NT2/D1 (cell line): ENCODE measurements around the gene C10orf67.

Experiments used
- DNase-seq: peaks from one replicate; pipeline ENCODE4 v3.0.0-alpha.2; 2011; ENCODE audit warnings: low read depth, low spot score
- H3K27me3 ChIP-seq: 2 replicates; pipeline ENCODE4 v1.6.0; 2011; ENCODE audit warnings: mild to moderate bottlenecking; ENCODE audit not compliant: insufficient read length, insufficient read depth
- H3K36me3 ChIP-seq: 2 replicates; pipeline ENCODE4 v1.6.1; 2011; ENCODE audit warnings: mild to moderate bottlenecking, low read length, mixed read lengths; ENCODE audit not compliant: insufficient read depth, insufficient read length
- H3K4me1 ChIP-seq: 2 replicates; pipeline ENCODE4 v1.5.1; 2011; ENCODE audit not compliant: insufficient read depth, insufficient read length
- H3K4me3 ChIP-seq: 2 replicates; pipeline ENCODE4 v1.5.1; 2011; ENCODE audit warnings: low read depth; ENCODE audit not compliant: insufficient read length
- H3K9ac ChIP-seq: 2 replicates; pipeline ENCODE4 v1.6.0; 2011; ENCODE audit warnings: low read depth; ENCODE audit not compliant: insufficient read length
- H3K9me3 ChIP-seq: 2 replicates; pipeline ENCODE4 v1.5.1; 2011; ENCODE audit warnings: mild to moderate bottlenecking, low read length; ENCODE audit not compliant: insufficient read depth
- SUZ12 ChIP-seq: IDR thresholded peaks from 2 replicates; pipeline ENCODE4 v1.6.1; 2011; ENCODE audit not compliant: insufficient read length, insufficient read depth; ENCODE audit errors: extremely low read depth
- YY1 ChIP-seq: IDR thresholded peaks from 2 replicates; pipeline ENCODE4 v1.6.1; 2011; ENCODE audit not compliant: insufficient read length, insufficient read depth
- ZNF274 ChIP-seq: IDR thresholded peaks from 2 replicates; pipeline ENCODE4 v1.6.1; 2011; ENCODE audit warnings: mild to moderate bottlenecking, low read depth, low read length

C10orf67 gene

DNA sequence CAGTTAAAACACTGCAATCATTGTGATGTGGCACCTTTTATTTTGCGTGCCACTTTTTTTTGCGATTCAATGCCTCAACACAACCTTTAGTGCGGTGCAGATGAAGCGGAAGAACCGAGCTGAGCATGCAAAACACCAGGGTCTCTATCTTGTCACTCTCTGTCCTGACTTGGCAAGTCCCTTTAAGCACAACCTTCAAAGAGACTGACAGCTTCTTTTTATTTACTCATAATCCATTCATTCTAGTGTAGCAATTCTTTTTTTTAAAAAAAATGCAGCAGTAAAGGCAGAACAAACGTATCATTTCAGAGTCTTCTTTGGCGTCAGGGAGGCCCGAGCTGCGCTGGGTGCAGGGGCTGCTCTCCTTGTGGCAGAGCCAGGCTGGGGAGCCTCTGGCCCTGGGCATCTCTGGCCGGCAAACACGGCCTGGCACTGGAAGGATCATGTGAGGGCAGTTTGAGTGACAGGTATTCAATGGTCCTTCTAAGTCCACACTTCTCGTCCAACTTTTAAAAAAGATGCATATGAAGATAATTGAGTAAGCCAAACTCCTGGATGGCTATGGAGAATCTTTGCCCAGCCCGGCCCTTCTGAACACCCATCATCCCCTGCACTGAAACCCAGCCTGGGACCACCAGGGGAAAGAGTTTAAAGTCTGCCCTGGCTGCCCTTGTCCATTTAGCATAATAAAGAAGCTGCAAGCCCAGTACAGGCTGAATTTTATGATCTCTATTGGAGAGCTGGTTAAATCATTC is 148.6 kb downstream of the C10orf67 start:
- Histone ChIP-seq H3K36me3 (no peaks in the 10 kb centered on the region), H3K9ac (no peak overlapping the region), H3K9me3 (no peaks in the 10 kb centered on the region), H3K4me3 (no peak overlapping the region), H3K4me1 (peaks cover 4% of the 10 kb centered on the region), H3K27me3 (peaks cover 99% of the 10 kb centered on the region)
- TF ChIP-seq YY1 = no peak
- no peak for TF ChIP-seq ZNF274
- no peak for TF ChIP-seq SUZ12
- DNase-seq = no peak

DNA sequence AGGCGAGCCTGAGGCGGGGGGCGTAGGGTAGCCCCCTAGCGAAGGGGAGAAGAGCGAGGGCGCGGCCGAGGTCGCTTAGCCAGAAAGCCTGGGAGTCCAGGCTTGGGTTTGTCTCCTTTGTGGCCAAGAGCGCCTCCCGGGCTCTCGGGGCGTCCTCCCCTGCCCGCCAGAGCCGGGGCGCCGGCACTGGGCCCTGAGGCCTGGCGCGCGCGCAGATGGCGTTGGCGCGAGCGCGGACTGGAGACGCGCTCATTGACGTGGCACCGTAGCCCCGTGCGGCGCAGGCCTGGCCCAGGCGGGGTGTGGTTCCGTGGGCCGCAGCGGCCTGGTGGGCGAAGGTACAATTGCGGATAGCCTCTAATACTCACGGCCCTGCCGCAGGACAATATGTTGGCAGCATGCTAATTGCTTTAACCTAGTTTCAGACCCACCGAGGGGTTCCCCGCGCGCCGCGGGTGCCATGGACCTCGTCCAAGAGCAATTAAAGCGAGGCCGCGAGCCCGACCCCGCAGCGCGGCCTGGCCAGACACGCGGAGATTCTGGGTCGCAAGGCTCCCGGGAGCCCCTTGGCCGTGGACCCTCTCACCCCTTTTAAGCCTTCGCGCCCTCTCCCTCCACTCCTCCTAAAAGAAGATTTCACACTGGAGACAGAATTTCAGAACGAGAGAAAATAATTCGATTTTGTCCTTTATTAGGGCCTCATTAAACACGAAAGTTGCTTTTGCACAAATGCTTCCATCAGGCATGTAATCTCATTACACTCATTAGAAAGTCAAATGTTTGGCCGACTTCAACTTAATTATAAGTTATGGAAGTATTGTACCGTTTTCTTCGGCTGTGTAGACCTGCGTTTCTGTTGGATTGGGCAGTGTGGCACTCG is 149.4 kb downstream of the C10orf67 start:
- no peaks in the 10 kb centered on the region for H3K9me3 ChIP-seq
- H3K4me1 ChIP-seq = peaks cover 7% of the 10 kb centered on the region
- H3K4me3 ChIP-seq = no peak overlapping the region
- peak overlapping the region; percentile 50 for H3K9ac ChIP-seq
- TF ChIP-seq SUZ12 = no peak
- no peak for TF ChIP-seq ZNF274
- TF ChIP-seq YY1 = no peak
- peaks cover 99% of the 10 kb centered on the region for H3K27me3 ChIP-seq
- DNase-seq = no peak
- no peaks in the 10 kb centered on the region for H3K36me3 ChIP-seq

DNA sequence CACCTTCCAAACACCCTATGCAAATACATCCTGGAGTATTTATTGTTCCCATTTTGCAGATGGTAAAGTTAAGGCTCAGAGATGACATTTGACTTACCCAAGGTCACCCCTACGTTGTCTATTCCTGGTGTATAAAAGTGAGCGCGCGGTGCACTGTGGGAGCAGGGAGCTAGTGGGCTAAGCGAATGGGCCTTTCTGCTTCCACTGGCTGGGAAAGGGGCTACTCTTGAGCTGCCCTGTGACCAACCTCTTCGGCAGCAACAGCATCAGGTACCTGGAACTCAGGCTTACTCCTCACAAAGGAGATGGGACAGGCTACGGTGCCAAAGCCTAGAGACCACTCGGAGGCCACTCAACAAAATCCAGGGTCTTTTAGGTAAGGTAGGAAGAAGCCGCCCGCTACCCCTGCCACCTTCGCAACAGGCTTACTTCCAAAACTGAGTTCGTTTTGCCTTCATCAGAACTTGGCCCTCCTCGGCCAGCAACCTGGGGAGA is 150.1 kb downstream of the C10orf67 start:
- H3K4me3 ChIP-seq = no peak overlapping the region
- H3K9me3 ChIP-seq = no peaks in the 10 kb centered on the region
- no peak for TF ChIP-seq ZNF274
- peak; percentile 3 for TF ChIP-seq SUZ12
- peaks cover 99% of the 10 kb centered on the region for H3K27me3 ChIP-seq
- no peaks in the 10 kb centered on the region for H3K36me3 ChIP-seq
- DNase-seq = no peak
- H3K9ac ChIP-seq = peak overlapping the region; percentile 50
- peaks cover 8% of the 10 kb centered on the region for H3K4me1 ChIP-seq

DNA sequence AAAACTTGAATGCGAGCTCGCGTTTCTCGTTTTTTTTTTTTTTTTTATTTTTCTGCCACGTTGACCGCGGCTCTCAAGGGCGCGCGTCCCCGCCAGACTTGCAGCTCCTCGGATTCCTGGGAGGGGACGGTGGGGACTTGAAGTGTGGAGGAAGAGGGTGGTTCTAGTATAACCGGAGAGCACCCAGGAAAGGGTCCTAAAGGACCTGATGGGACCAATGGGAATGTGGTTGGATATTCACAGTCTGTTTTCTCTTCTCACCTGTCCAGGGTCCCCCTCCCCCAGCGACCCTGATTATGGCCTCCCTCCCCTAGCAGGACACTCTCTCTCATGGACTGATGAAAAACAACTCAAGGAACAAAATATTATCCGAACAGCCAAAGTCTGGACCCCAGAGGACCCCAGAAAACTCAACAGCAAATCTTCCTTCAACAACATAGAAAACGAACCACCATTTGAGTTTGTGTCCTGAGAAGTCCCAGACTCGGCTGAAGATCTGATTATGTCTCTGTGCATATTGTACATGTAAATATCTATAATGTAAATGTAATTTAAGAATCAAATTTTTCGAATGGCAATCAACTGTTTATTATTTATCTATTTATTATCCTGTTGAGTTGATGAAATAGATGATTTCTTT is 151.0 kb downstream of the C10orf67 start:
- Histone ChIP-seq H3K36me3 (no peaks in the 10 kb centered on the region), H3K27me3 (peaks cover 99% of the 10 kb centered on the region), H3K4me3 (peak overlapping the region; percentile 32), H3K4me1 (peaks cover 10% of the 10 kb centered on the region), H3K9me3 (no peaks in the 10 kb centered on the region), H3K9ac (no peak overlapping the region)
- no peak for TF ChIP-seq SUZ12
- no peak for TF ChIP-seq YY1
- TF ChIP-seq ZNF274 = no peak
- no peak for DNase-seq

DNA sequence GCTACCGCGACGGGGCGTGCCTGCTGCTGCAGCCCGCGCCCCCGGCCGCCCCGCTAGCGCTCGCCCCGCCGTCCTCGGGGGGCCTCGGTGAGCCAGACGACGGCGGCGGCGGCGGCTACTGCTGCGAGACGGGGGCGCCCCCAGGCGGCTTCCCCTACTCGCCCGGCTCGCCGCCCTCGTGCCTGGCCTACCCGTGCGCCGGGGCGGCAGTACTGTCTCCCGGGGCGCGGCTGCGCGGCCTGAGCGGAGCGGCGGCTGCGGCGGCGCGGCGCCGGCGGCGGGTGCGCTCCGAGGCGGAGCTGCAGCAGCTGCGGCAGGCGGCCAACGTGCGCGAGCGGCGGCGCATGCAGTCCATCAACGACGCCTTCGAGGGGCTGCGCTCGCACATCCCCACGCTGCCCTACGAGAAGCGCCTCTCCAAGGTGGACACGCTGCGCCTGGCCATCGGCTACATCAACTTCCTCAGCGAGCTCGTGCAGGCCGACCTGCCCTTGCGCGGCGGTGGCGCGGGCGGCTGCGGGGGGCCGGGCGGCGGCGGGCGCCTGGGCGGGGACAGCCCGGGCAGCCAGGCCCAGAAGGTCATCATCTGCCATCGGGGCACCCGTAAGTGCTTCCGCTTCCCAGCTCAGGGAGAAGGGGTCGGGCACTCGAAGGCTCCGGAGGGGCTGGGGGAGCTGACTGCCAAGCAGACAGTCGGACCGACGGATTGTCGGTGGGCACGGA is 151.7 kb downstream of the C10orf67 start:
- H3K4me1 ChIP-seq = peaks cover 10% of the 10 kb centered on the region
- H3K36me3 ChIP-seq = no peaks in the 10 kb centered on the region
- peak overlapping the region; percentile 40 for H3K4me3 ChIP-seq
- peak overlapping the region; percentile 67 for H3K9ac ChIP-seq
- TF ChIP-seq YY1 (no peak), SUZ12 (peak; percentile 69), ZNF274 (no peak)
- DNase-seq = no peak
- no peaks in the 10 kb centered on the region for H3K9me3 ChIP-seq
- H3K27me3 ChIP-seq = peaks cover 99% of the 10 kb centered on the region

DNA sequence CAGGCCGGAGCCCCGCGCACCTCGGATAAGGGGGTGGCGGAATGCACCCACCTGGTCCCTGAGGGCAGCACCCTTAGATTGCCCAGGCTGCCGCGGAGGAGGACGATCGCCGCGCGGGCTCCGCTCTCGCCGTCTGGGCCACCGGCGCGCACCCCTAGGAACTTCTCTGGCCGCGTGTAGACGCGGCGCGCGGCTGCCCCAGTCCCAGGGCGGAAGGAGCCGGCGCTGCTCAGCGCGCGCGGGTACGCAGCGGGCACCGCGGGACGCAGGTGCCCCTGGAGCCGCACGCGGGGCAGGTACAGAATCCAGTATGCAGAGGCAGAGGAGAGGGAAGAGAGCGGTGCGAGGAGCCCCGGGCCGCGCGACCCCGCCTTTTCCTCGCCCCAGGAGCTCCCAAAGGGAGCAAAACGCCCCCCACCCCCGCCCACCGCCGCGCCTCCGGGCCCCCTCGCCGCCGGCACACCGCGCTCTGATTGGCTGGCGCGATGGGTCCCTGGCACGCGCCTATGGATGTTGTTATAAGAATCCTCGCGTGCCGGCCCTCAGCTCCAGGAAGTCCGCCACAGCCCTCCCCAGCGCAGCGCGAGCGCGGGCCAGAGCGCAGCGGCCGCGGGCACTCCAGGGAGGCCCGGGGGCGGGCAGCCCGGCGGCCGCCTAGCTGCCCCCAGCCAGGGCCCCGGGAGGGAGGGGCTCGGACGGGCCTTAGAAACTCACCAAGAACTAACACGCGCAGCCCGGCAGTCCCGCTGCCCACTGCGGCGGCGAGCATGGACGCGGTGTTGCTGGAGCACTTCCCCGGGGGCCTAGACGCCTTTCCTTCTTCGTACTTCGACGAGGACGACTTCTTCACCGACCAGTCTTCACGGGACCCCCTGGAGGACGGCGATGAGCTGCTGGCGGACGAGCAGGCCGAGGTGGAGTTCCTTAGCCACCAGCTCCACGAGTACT is 152.6 kb downstream of the C10orf67 start, which contains the start of gene PTF1A:
Gene PTF1A, plus strand, starts transcription at position 549 of the 948 bp plus-strand sequence. Its CDS starts 219 bp downstream, at position 768.
- H3K4me1 ChIP-seq = peaks cover 10% of the 10 kb centered on the region
- TF ChIP-seq SUZ12 = no peak
- no peak for TF ChIP-seq YY1
- no peak for TF ChIP-seq ZNF274
- H3K9me3 ChIP-seq = no peaks in the 10 kb centered on the region
- DNase-seq = no peak
- peak within 1 kb of the TSS; percentile 67 for H3K9ac ChIP-seq
- H3K36me3 ChIP-seq = no peaks in the 10 kb centered on the region
- H3K27me3 ChIP-seq = peaks cover 99% of the 10 kb centered on the region
- peak within 1 kb of the TSS; percentile 40 for H3K4me3 ChIP-seq
